Measurements from ENCODE around the gene ACAN. TPM values are rescaled to one million over a fixed set of nuclear protein-coding genes. Genes with fewer than 3 reads are reported as not detected.
A peak's percentile ranks its signal among the peaks of the same experiment; 100 is the strongest.

The ACAN gene
- total RNA-seq, 1 experiment from 2014 or later = 0.50 TPM

GRCh38 chr15:88805031-88805780, 2.0 kb downstream of the ACAN start:
- Histone ChIP-seq H3K27me3 (ENCODE audit: insufficient read depth, low read length) (peaks cover 37% of the 10 kb centered on the region), H3K18ac (ENCODE audit: insufficient read length, low read depth, low read length) (no peak overlapping the region), H2BK5ac (ENCODE audit: insufficient read length, low read length) (no peak overlapping the region)

More at GRCh38 chr15:88805031-88805780, 2.0 kb downstream of the ACAN start:
- no peaks in the 10 kb centered on the region for H3K9me3 ChIP-seq (ENCODE audit: control insufficient read depth, low read depth, low read length)
- H3K27ac ChIP-seq (ENCODE audit: insufficient read length, low read depth, low read length) = no peak overlapping the region
- H3K36me3 Mint-ChIP-seq (ENCODE audit: insufficient read depth in 1 of 3, low read depth in 3 of 3) = peaks cover 0 to 2% (median 0%) of the 10 kb centered on the region in 3 experiments; a peak in 2 of 7 replicates
- no peak overlapping the region for H3T11ph ChIP-seq (ENCODE audit: low read length)
- peaks cover 79% of the 10 kb centered on the region for H3K27me3 Mint-ChIP-seq (ENCODE audit: low read depth)
- H3K79me2 ChIP-seq (ENCODE audit: insufficient read depth, low read length) = no peaks in the 10 kb centered on the region
- H3K4me2 ChIP-seq (ENCODE audit: insufficient read depth, insufficient read length, low read length) = no peak overlapping the region
- H3K4me1 ChIP-seq (ENCODE audit: insufficient read depth, low read length) = no peaks in the 10 kb centered on the region
- H3K56ac ChIP-seq (ENCODE audit: insufficient read length, low read depth, low read length) = no peak overlapping the region
- peaks cover 11% of the 10 kb centered on the region for H3K23me2 ChIP-seq (ENCODE audit: insufficient read length, low read depth, low read length, poor library complexity, severe bottlenecking)
- H4K5ac ChIP-seq (ENCODE audit: insufficient read length, low read depth, low read length) = no peak overlapping the region
- no peak overlapping the region for H3K9ac ChIP-seq (ENCODE audit: extremely low read depth, insufficient read length, low read length)
- H2BK20ac ChIP-seq (ENCODE audit: low read depth, low read length, poor library complexity, severe bottlenecking) = no peak overlapping the region
- no peak overlapping the region for H3K4ac ChIP-seq (ENCODE audit: low read depth, low read length)
- H4K8ac ChIP-seq (replicated peaks; ENCODE audit: insufficient read length, low read depth, low read length) = no peak overlapping the region
- H3K9me3 Mint-ChIP-seq = peaks cover 0 to 2% of the 10 kb centered on the region in 2 experiments; a peak in 1 of 5 replicates
- H3K4me3 Mint-ChIP-seq = no peak overlapping the region
- H4K91ac ChIP-seq (ENCODE audit: insufficient read length, low read depth, low read length) = no peak overlapping the region
- H2BK12ac ChIP-seq (ENCODE audit: insufficient read length, low read depth, low read length) = no peak overlapping the region
- H3K4me1 Mint-ChIP-seq = peaks cover 2 to 22% of the 10 kb centered on the region in 2 experiments; a peak in 3 of 4 replicates
- H4K20me1 ChIP-seq (ENCODE audit: control insufficient read depth, insufficient read depth, insufficient read length) = no peaks in the 10 kb centered on the region
- H3K27ac Mint-ChIP-seq = no peak overlapping the region
- H3K23ac ChIP-seq (ENCODE audit: insufficient read length, low read depth, low read length) = no peak overlapping the region
- no CpG with 5 or more reads among the region's 9 CpGs for WGBS (ENCODE audit: extremely low coverage, insufficient read length, low lambda C conversion rate)
- H2BK15ac ChIP-seq (ENCODE audit: low read depth, low read length) = no peak overlapping the region
- DNase-seq = no peak
- H3K14ac ChIP-seq (ENCODE audit: insufficient read depth, low read length) = no peak overlapping the region
- no peak overlapping the region for H2AK5ac ChIP-seq (ENCODE audit: insufficient read length, low read length)
- no peak overlapping the region for H2BK120ac ChIP-seq (ENCODE audit: low read depth, low read length, poor library complexity, severe bottlenecking)
- no peaks in the 10 kb centered on the region for H3K79me1 ChIP-seq (ENCODE audit: insufficient read depth, low read depth, low read length, poor library complexity, severe bottlenecking)
- H2AFZ ChIP-seq (ENCODE audit: low read length) = no peak overlapping the region
- TF ChIP-seq CTCF (conservative IDR thresholded peaks at IDR 0.05) = peak; percentile 35; the same call in 2 of the 3 replicates
